ENCODE measurements around the gene QSOX1. TPM values are rescaled to one million over a fixed set of nuclear protein-coding genes. Genes with fewer than 3 reads are reported as not detected.

The QSOX1 gene
- total and polyA plus RNA-seq, 2 donors (not counting 3 experiments of a cell fraction or from before 2014, with no cell fraction given), result 256 to 415 TPM

DNA sequence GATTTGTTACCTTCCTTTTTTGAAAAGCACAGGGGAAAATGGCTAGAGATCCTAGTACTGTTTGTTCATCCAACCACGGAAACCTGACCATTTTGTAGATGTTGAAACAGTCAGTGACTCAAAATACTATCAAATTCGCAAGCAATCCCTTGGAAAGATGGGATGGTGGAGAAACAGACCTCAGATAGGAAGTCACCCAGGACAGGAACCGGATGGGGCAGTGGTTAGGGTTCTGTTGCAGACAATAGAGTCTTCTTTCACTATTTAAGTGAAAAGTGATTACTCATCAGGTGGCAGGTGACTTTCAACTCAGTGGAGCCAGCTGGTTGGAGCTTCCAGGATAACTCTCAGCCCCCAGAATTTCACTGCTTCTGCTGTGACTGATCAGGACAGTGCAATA, 92.4 kb downstream of the QSOX1 start:
- H3K27ac ChIP-seq (ENCODE audit: insufficient read depth, low read depth, low read length), result no peak overlapping the region
- no peak overlapping the region for H3K9ac ChIP-seq (replicated peaks; ENCODE audit: extremely low read depth, insufficient read depth, low read length)
- H3K4me1 ChIP-seq (ENCODE audit: control insufficient read depth, extremely low read depth, insufficient read depth, low read length), result no peaks in the 10 kb centered on the region
- no TSS peak for BruUV-seq (replicated peaks)
- ChIA-PET CTCF (interaction anchor here (1.0 to 1.7 kb wide), 3 partner anchors 166 to 237 kb away, joined by 3 to 5 read pairs (median 3); no protein-coding TSS in a partner anchor), POLR2A (no interaction called here)
- intact Hi-C loops (cut with micrococcal nuclease) (no loop called here), dilution Hi-C loops (cut with MboI; ENCODE audit: extremely low pct_ligation_motif_present, low sequenced_read_pairs) (no loop called here)
- FAIRE-seq, result no peak
- H3K36me3 ChIP-seq (ENCODE audit: control insufficient read depth in 2 of 2, extremely low read depth in 1 of 2, insufficient read depth in 2 of 2, low read length in 2 of 2), result no peaks in the 10 kb centered on the region
- peaks cover 6 to 9% of the 10 kb centered on the region in 2 experiments for H3K27me3 ChIP-seq (ENCODE audit: control insufficient read depth in 2 of 2, insufficient read depth in 2 of 2, low read length in 2 of 2)
- H3K9me1 ChIP-seq (replicated peaks; ENCODE audit: control insufficient read depth, extremely low read depth, insufficient read depth, low read length), result no peaks in the 10 kb centered on the region
- no peaks in the 10 kb centered on the region for H3K9me3 ChIP-seq (replicated peaks; ENCODE audit: control insufficient read depth, insufficient read depth, low read length)
- no peaks in the 10 kb centered on the region for H4K20me1 ChIP-seq (replicated peaks; ENCODE audit: control insufficient read depth, extremely low read depth, insufficient read depth, low read length)
- H3K4me2 ChIP-seq (ENCODE audit: insufficient read depth, low read length), result no peak overlapping the region
- no peak for DNase-seq (ENCODE audit: low read depth, low spot score)
- no peaks in the 10 kb centered on the region for H3K79me2 ChIP-seq (ENCODE audit: control insufficient read depth, insufficient read depth, low read length)
- no peak overlapping the region for H2AFZ ChIP-seq (ENCODE audit: low read depth, low read length)
- TF ChIP-seq FOS (IDR thresholded peaks at IDR 0.05; ENCODE audit: borderline replicate concordance, insufficient read depth, low read length) (no peak), MYC (IDR thresholded peaks at IDR 0.05; ENCODE audit: low read depth, low read length) (no peak), EZH2 (IDR thresholded peaks at IDR 0.05; ENCODE audit: borderline replicate concordance, low read depth, low read length, severe bottlenecking) (no peak), GATA2 (IDR thresholded peaks at IDR 0.05; ENCODE audit: insufficient read depth, insufficient read length, low read depth, low read length) (no peak), POLR2AphosphoS5 (IDR thresholded peaks at IDR 0.05; ENCODE audit: insufficient read depth, low read depth, low read length) (no peak), POLR2A (IDR thresholded peaks at IDR 0.05; ENCODE audit: low read depth, low read length) (no peak), JUN (IDR thresholded peaks at IDR 0.05; ENCODE audit: borderline replicate concordance, insufficient read depth, insufficient read length, low read depth) (no peak)
- TF ChIP-seq, protein P1, sequence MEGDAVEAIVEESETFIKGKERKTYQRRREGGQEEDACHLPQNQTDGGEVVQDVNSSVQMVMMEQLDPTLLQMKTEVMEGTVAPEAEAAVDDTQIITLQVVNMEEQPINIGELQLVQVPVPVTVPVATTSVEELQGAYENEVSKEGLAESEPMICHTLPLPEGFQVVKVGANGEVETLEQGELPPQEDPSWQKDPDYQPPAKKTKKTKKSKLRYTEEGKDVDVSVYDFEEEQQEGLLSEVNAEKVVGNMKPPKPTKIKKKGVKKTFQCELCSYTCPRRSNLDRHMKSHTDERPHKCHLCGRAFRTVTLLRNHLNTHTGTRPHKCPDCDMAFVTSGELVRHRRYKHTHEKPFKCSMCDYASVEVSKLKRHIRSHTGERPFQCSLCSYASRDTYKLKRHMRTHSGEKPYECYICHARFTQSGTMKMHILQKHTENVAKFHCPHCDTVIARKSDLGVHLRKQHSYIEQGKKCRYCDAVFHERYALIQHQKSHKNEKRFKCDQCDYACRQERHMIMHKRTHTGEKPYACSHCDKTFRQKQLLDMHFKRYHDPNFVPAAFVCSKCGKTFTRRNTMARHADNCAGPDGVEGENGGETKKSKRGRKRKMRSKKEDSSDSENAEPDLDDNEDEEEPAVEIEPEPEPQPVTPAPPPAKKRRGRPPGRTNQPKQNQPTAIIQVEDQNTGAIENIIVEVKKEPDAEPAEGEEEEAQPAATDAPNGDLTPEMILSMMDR (IDR thresholded peaks at IDR 0.05; ENCODE audit: extremely low read depth in 1 of 2, insufficient read depth in 1 of 2, low read depth in 1 of 2, low read length in 2 of 2), result no peak
- TF ChIP-seq, protein P2, sequence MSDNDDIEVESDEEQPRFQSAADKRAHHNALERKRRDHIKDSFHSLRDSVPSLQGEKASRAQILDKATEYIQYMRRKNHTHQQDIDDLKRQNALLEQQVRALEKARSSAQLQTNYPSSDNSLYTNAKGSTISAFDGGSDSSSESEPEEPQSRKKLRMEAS (IDR thresholded peaks at IDR 0.05; ENCODE audit: insufficient read depth, insufficient read length), result no peak
- no peak overlapping the region for H3K4me3 ChIP-seq (replicated peaks in 1 of 3; ENCODE audit: insufficient read depth in 1 of 3, low read depth in 1 of 3, low read length in 3 of 3)

All from endothelial cell of umbilical vein (primary cell).